ENCODE measurements around the gene ADAP1.

ADAP1 gene

GRCh38 chr7:911791-912480 is 42.5 kb downstream of the ADAP1 start:
- ChIA-PET CTCF (no interaction called here), POLR2A (interaction anchor here (1.0 kb wide), 1 partner anchor 64 kb away, joined by 3 read pairs; the partner anchor contains the start of gene COX19)
- H3K4me3 ChIP-seq (ENCODE audit: low read depth, low read length): no peak overlapping the region
- H3K4me1 ChIP-seq (ENCODE audit: control insufficient read depth, insufficient read depth, low read length): no peaks in the 10 kb centered on the region; the same call in 1 of the 2 replicates
- no peak overlapping the region for H3K27ac ChIP-seq (ENCODE audit: extremely low read depth, low read depth, low read length)
- H3K36me3 ChIP-seq (ENCODE audit: control insufficient read depth in 2 of 2, insufficient read depth in 1 of 2, low read length in 2 of 2): no peaks in the 10 kb centered on the region
- TF ChIP-seq ZNF701 (tag by site-specific recombination; IDR thresholded peaks at IDR 0.05) (no peak), ZFP37 (tag by site-specific recombination; IDR thresholded peaks at IDR 0.05) (no peak), ZNF19 (tag by site-specific recombination; IDR thresholded peaks at IDR 0.05; ENCODE audit: low read depth) (no peak), ZNF221 (tag by site-specific recombination; IDR thresholded peaks at IDR 0.05; ENCODE audit: borderline replicate concordance) (no peak), ZNF473 (tag by site-specific recombination; IDR thresholded peaks at IDR 0.05) (no peak), ZNF157 (tag by site-specific recombination; IDR thresholded peaks at IDR 0.05) (no peak), SCRT2 (tag by site-specific recombination; IDR thresholded peaks at IDR 0.05) (no peak), ZNF747 (tag by site-specific recombination; IDR thresholded peaks at IDR 0.05) (no peak), ZNF626 (tag by site-specific recombination; IDR thresholded peaks at IDR 0.05) (no peak), KLF17 (tag by site-specific recombination; IDR thresholded peaks at IDR 0.05) (no peak), ZBTB8A (tag by site-specific recombination; IDR thresholded peaks at IDR 0.05) (no peak), TRIM28 (IDR thresholded peaks at IDR 0.05; ENCODE audit: borderline replicate concordance, low read length) (no peak), GLIS2 (tag by site-specific recombination; IDR thresholded peaks at IDR 0.05) (no peak), ZNF248 (tag by site-specific recombination; IDR thresholded peaks at IDR 0.05) (no peak), GLI2 (tag by site-specific recombination; IDR thresholded peaks at IDR 0.05; ENCODE audit: borderline replicate concordance, low read depth) (no peak), ZNF624 (tag by site-specific recombination; IDR thresholded peaks at IDR 0.05) (no peak)
- TF ChIP-seq, protein P1, sequence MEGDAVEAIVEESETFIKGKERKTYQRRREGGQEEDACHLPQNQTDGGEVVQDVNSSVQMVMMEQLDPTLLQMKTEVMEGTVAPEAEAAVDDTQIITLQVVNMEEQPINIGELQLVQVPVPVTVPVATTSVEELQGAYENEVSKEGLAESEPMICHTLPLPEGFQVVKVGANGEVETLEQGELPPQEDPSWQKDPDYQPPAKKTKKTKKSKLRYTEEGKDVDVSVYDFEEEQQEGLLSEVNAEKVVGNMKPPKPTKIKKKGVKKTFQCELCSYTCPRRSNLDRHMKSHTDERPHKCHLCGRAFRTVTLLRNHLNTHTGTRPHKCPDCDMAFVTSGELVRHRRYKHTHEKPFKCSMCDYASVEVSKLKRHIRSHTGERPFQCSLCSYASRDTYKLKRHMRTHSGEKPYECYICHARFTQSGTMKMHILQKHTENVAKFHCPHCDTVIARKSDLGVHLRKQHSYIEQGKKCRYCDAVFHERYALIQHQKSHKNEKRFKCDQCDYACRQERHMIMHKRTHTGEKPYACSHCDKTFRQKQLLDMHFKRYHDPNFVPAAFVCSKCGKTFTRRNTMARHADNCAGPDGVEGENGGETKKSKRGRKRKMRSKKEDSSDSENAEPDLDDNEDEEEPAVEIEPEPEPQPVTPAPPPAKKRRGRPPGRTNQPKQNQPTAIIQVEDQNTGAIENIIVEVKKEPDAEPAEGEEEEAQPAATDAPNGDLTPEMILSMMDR (tag by site-specific recombination; IDR thresholded peaks at IDR 0.05): no peak
- H3K9me3 ChIP-seq (ENCODE audit: control insufficient read depth, insufficient read depth, low read depth, low read length): no peaks in the 10 kb centered on the region

DNA sequence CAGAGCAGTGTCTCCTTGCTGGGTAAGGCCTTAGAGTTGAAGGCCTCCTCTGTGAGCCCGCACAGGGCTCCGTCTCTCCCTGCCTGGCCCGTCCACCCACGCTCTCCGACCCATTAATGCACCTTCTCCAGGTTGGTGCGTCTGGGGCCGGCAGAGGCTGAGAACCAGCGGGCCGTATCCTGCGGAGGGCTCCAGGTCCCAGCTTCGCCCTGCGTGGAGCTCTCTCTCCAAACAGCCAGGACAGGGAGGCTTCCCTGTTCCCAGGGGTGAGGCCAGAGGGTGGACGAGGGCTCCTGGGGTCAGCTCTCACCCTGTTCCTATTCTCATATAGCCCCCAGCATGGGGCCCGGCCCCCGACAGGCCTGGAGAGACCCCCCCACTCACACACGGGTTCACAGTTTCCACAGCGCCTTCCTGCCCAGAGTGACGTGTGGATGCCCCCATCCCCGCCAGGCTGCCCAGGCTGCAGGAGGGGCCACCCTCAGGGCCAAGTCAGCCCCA is 43.5 kb downstream of the ADAP1 start:
- H3K27ac ChIP-seq (ENCODE audit: extremely low read depth, low read depth, low read length): no peak overlapping the region
- POLR2A ChIA-PET: no interaction called here
- CTCF ChIA-PET: interaction anchor here (1.0 to 1.8 kb wide), 5 partner anchors 71 to 272 kb away, joined by 3 to 4 read pairs (median 3); partner anchors contain the start of gene CYP2W1
- no peak overlapping the region for H3K4me3 ChIP-seq (ENCODE audit: low read depth, low read length)
- H3K4me1 ChIP-seq (ENCODE audit: control insufficient read depth, insufficient read depth, low read length): no peaks in the 10 kb centered on the region; the same call in 1 of the 2 replicates
- no peaks in the 10 kb centered on the region for H3K36me3 ChIP-seq (ENCODE audit: control insufficient read depth in 2 of 2, insufficient read depth in 1 of 2, low read length in 2 of 2)
- no peak for TF ChIP-seq ZNF155 (tag by site-specific recombination; IDR thresholded peaks at IDR 0.05)
- TF ChIP-seq ZNF600 (tag by site-specific recombination; IDR thresholded peaks at IDR 0.05): peak; percentile 74; the same call in 1 of the 2 replicates
- TF ChIP-seq PBX3 (CRISPR knock-in tag; IDR thresholded peaks at IDR 0.05): no peak
- no peak for TF ChIP-seq TCF7L2 (IDR thresholded peaks at IDR 0.05; ENCODE audit: borderline replicate concordance, low read depth, low read length)
- no peak for TF ChIP-seq ZNF530 (tag by site-specific recombination; IDR thresholded peaks at IDR 0.05; ENCODE audit: low read depth)
- TF ChIP-seq ATF2 (tag by site-specific recombination; IDR thresholded peaks at IDR 0.05; ENCODE audit: low read depth): no peak
- H3K9me3 ChIP-seq (ENCODE audit: control insufficient read depth, insufficient read depth, low read depth, low read length): no peaks in the 10 kb centered on the region
